Transverse colon (tissue), 4 donors: Measurements from ENCODE around the gene CAPN1. TPM values are rescaled to one million over a fixed set of nuclear protein-coding genes. Genes with fewer than 3 reads are reported as not detected.
"Not testable (repeated sequence)": the region's sequence is repeated elsewhere in the genome, so short reads cannot be mapped to it uniquely, and the experiment has no call there.

ENCODE experiments used
- DNase-seq: peaks from one replicate; pipeline ENCODE4 v3.0.0-alpha.2; 2019
- H3K27ac ChIP-seq, 4 donors: fragments of 200-600 bp; sonication (generic); 2 replicates each; pipeline ENCODE4 v1.5.1; 2016 to 2018; ENCODE audit warnings: inconsistent platforms in 4 of 4
- H3K27me3 ChIP-seq: fragments of 200-600 bp; sonication (generic); 2 replicates; pipeline ENCODE4 v1.5.1; 2017; ENCODE audit warnings: inconsistent platforms
- H3K36me3 ChIP-seq, 4 donors: fragments of 200-600 bp; sonication (generic); 2 replicates each; pipeline ENCODE4 v1.5.1; 2017 to 2019; ENCODE audit warnings: inconsistent platforms in 4 of 4
- H3K4me1 ChIP-seq, 4 donors: fragments of 200-600 bp; sonication (generic); 2 replicates each; pipeline ENCODE4 v1.5.1; 2017 to 2020; ENCODE audit warnings: inconsistent platforms in 4 of 4
- H3K4me3 ChIP-seq, 4 donors: fragments of 200-600 bp; sonication (generic); 1 replicate in 1 of 4; 2 replicates in 3 of 4; pipeline versions ENCODE4 v1.5.1 to v1.6.1; 2017 to 2019; ENCODE audit warnings: inconsistent platforms in 4 of 4
- H3K9me3 ChIP-seq, 2 donors: fragments of 200-600 bp; sonication (generic); 2 replicates each; pipeline ENCODE4 v1.5.1; 2017 to 2019; ENCODE audit warnings: inconsistent platforms in 2 of 2
- CTCF ChIP-seq, 5 experiments: fragments of 200-600 bp in 3 of 5; fragments of 450-650 bp in 2 of 5; sonication (generic) in 3 of 5; IDR thresholded peaks; 1 replicate in 2 of 5; 2 replicates in 3 of 5; pipeline ENCODE4 v1.5.1; 2016 to 2017; ENCODE audit warnings: antibody characterized with exemption in 5 of 5, inconsistent platforms in 3 of 5, mild to moderate bottlenecking in 2 of 5, moderate library complexity in 1 of 5
- EP300 ChIP-seq: sonication (generic); formaldehyde crosslinking; IDR thresholded peaks from one replicate; pipeline ENCODE4 v1.6.1; 2017; ENCODE audit warnings: antibody characterized with exemption, low read depth
- POLR2A ChIP-seq: fragments of 450-650 bp; IDR thresholded peaks from one replicate; pipeline ENCODE4 v1.6.1; 2016; ENCODE audit warnings: antibody characterized with exemption, mild to moderate bottlenecking, moderate library complexity
- POLR2AphosphoS5 ChIP-seq, 3 donors: sonication (generic); formaldehyde crosslinking; IDR thresholded peaks; one replicate each; pipeline ENCODE4 v1.6.1; 2016; ENCODE audit warnings: antibody characterized with exemption in 3 of 3
- WGBS, 2 donors: methylation state at CpG; one replicate each; pipeline ENCODE4 v1.1.5; 2018; ENCODE audit warnings: low coverage in 1 of 2; 5-methylcytosine and 5-hydroxymethylcytosine counted together
- in situ Hi-C, 4 donors: fragments of 200-750 bp; cut with MboI; loops; one replicate each; pipeline versions ENCODE4 v1.15.0 to v1.15.1; 2017; ENCODE audit warnings: low sequenced_read_pairs in 3 of 4, low pct_ligation_motif_present in 1 of 4, low pct_unique_long_range_greater_than_20kb in 1 of 4
- intact Hi-C: fragments of 100-400 bp; cut with DNase I; formaldehyde crosslinking; loops from one replicate; pipeline ENCODE4 v1.15.1; 2023; ENCODE audit warnings: low total_unique reads
- total RNA-seq, 4 donors: library from RNA; depleted of rRNA; stranded (reverse); fragments of >200 nt; gene quantifications; one replicate each; pipeline ENCODE4 v1.1.0, GENCODE V29; 2016

The CAPN1 gene
- total RNA-seq, 4 donors from 2014 or later = 211 to 1,179 (median 376) TPM

GRCh38 chr11:65148657-65149056 lies 33.1 kb upstream of the CAPN1 start:
- intact Hi-C loops (no loop called here), in situ Hi-C loops (no loop called here)
- TF ChIP-seq POLR2A (no peak), EP300 (no peak), CTCF (IDR thresholded peaks at IDR 0.05) (no peak), POLR2AphosphoS5 (IDR thresholded peaks at IDR 0.05) (no peak)
- H3K27ac ChIP-seq = no peak overlapping the region
- H3K4me1 ChIP-seq = peaks cover 8 to 15% (median 10%) of the 10 kb centered on the region in 4 donors
- no peaks in the 10 kb centered on the region for H3K9me3 ChIP-seq
- H3K27me3 ChIP-seq = no peaks in the 10 kb centered on the region
- H3K4me3 ChIP-seq = no peak overlapping the region
- no peaks in the 10 kb centered on the region for H3K36me3 ChIP-seq
- DNase-seq = no peak
- 77 to 81% methylated on average over 3 to 5 of the region's 5 CpGs for WGBS, 2 donors

GRCh38 chr11:65150131-65150508 lies 31.6 kb upstream of the CAPN1 start:
- peak overlapping the region; percentile 63 to 78 (median 70) for H3K27ac ChIP-seq
- peaks cover 8 to 15% (median 10%) of the 10 kb centered on the region in 4 donors for H3K4me1 ChIP-seq
- WGBS, 2 donors = 75 to 86% methylated on average over 1 to 10 of the region's 10 CpGs
- H3K4me3 ChIP-seq, H3K9me3 ChIP-seq, DNase-seq, in situ Hi-C loops, H3K27me3 ChIP-seq, H3K36me3 ChIP-seq, intact Hi-C loops: not testable (repeated sequence)

- Histone ChIP-seq H3K27me3 (no peaks in the 10 kb centered on the region), H3K9me3 (no peaks in the 10 kb centered on the region), H3K4me1 (peaks cover 8 to 15% (median 10%) of the 10 kb centered on the region in 4 donors), H3K4me3 (no peak overlapping the region), H3K27ac (peak overlapping the region; percentile 63 to 78 (median 70)), H3K36me3 (no peaks in the 10 kb centered on the region)
- in situ Hi-C loops = no loop called here
- no peak for TF ChIP-seq EP300
- TF ChIP-seq POLR2AphosphoS5 (IDR thresholded peaks at IDR 0.05) = peak in 2 of 3 donors; percentile 5 to 26
- peak; percentile 13 for TF ChIP-seq POLR2A
- peak in 2 of 5 experiments; percentile 26 to 36 for TF ChIP-seq CTCF (IDR thresholded peaks at IDR 0.05)
- peak; percentile 89 for DNase-seq
- 29 to 60% methylated on average over 2 to 12 of the region's 12 CpGs for WGBS, 2 donors
- intact Hi-C loops = no loop called here
Observed at GRCh38 chr11:65150509-65151299, 31.0 kb upstream of the CAPN1 start.

GRCh38 chr11:65151331-65151899 lies 30.3 kb upstream of the CAPN1 start:
- peak overlapping the region; percentile 63 to 78 (median 70) for H3K27ac ChIP-seq
- intact Hi-C loops = no loop called here
- no peaks in the 10 kb centered on the region for H3K36me3 ChIP-seq
- DNase-seq = no peak
- TF ChIP-seq CTCF (IDR thresholded peaks at IDR 0.05) (no peak), EP300 (no peak), POLR2AphosphoS5 (IDR thresholded peaks at IDR 0.05) (no peak), POLR2A (no peak)
- H3K4me1 ChIP-seq = peaks cover 8 to 13% (median 10%) of the 10 kb centered on the region in 4 donors
- WGBS, 2 donors = 74 to 76% methylated on average over 3 of the region's 3 CpGs
- H3K4me3 ChIP-seq = no peak overlapping the region
- no peaks in the 10 kb centered on the region for H3K9me3 ChIP-seq
- in situ Hi-C loops = no loop called here
- H3K27me3 ChIP-seq = no peaks in the 10 kb centered on the region
